GM21723 (cell line): ENCODE results near the gene POLE4.

Source experiments
- ATAC-seq: cut with Tn5 transposase; IDR thresholded peaks from one replicate; pipeline ENCODE4 v1.9.1; 2021; ENCODE audit warnings: mild to moderate bottlenecking, moderate library complexity; ENCODE audit not compliant: unreplicated experiment

POLE4 gene

GRCh38 chr2:74985978-74986609, 27.7 kb downstream of the POLE4 start:
- no peak for ATAC-seq

- ATAC-seq, result no peak
Measured at GRCh38 chr2:74991977-74992376, 33.5 kb downstream of the POLE4 start.

- ATAC-seq, result no peak
Measured at GRCh38 chr2:74999468-74999867, 41.0 kb downstream of the POLE4 start.

GRCh38 chr2:75002007-75002406, 43.6 kb downstream of the POLE4 start:
- ATAC-seq, result no peak

GRCh38 chr2:75003276-75003675, 44.8 kb downstream of the POLE4 start:
- ATAC-seq, result no peak

GRCh38 chr2:75003773-75004172, 45.3 kb downstream of the POLE4 start:
- ATAC-seq, result no peak

- no peak for ATAC-seq
Measured at GRCh38 chr2:75006041-75006440, 47.6 kb downstream of the POLE4 start.

- ATAC-seq, result no peak
Measured at GRCh38 chr2:75007061-75007460, 48.6 kb downstream of the POLE4 start.

GRCh38 chr2:75007819-75008218, 49.4 kb downstream of the POLE4 start:
- ATAC-seq, result no peak

GRCh38 chr2:75010571-75010970, 52.1 kb downstream of the POLE4 start:
- no peak for ATAC-seq

GRCh38 chr2:75012080-75012479, 53.6 kb downstream of the POLE4 start:
- ATAC-seq, result no peak

- ATAC-seq, result no peak
Measured at GRCh38 chr2:75018162-75018561, 59.7 kb downstream of the POLE4 start.
